Pancreas (tissue), 10 donors: Measurements from ENCODE around the gene RAB3IL1. TPM values are rescaled to one million over a fixed set of nuclear protein-coding genes. Genes with fewer than 3 reads are reported as not detected.
A peak's percentile ranks its signal among the peaks of the same experiment; 100 is the strongest.
"Not testable (repeated sequence)": the region's sequence is repeated elsewhere in the genome, so short reads cannot be mapped to it uniquely, and the experiment has no call there.

Experiments used
- ATAC-seq, 4 donors: fragments of 200-7000 bp; cut with Tn5 transposase; one replicate each; pipeline versions ENCODE4 v1.8.0 to v1.9.1; 2020; ENCODE audit warnings: mild to moderate bottlenecking in 4 of 4, moderate library complexity in 4 of 4
- DNase-seq, 6 donors: peaks; one replicate each; pipeline ENCODE4 v3.0.0-alpha.2; 2020
- FAIRE-seq: peaks from 2 replicates; lab custom pipeline; 2012; peaks lifted over from hg19 to GRCh38; lab: Jason Lieb, UNC
- H3K27ac ChIP-seq, 4 donors: fragments of 200-600 bp; sonication (generic); 1 replicate in 3 of 4; 2 replicates in 1 of 4; pipeline versions ENCODE4 v1.5.0 to v1.8.0; 2020
- H3K27me3 ChIP-seq, 4 donors: fragments of 200-600 bp; one replicate each; pipeline ENCODE4 v1.8.0; 2021
- H3K36me3 ChIP-seq, 3 donors: fragments of 200-600 bp; sonication (generic) in 1 of 3; one replicate each; pipeline versions ENCODE4 v1.5.0 to v1.8.0; 2020 to 2021
- H3K4me1 ChIP-seq, 3 donors: fragments of 200-600 bp; one replicate each; pipeline ENCODE4 v1.8.0; 2021
- H3K4me3 ChIP-seq, 4 donors: fragments of 200-600 bp; sonication (generic) in 2 of 4; one replicate each; pipeline versions ENCODE4 v1.5.0 to v1.8.0; 2020 to 2021
- H3K9me3 ChIP-seq, 4 donors: fragments of 200-600 bp; one replicate each; pipeline ENCODE4 v1.8.0; 2021
- CTCF ChIP-seq, 4 donors: fragments of 200-600 bp; sonication (generic) in 3 of 4; IDR thresholded peaks; one replicate each; pipeline versions ENCODE4 v1.5.0 to v1.8.0; 2021; ENCODE audit warnings: antibody characterized with exemption in 4 of 4
- WGBS, 2 donors: extraction: QIAGEN DNeasy Blood & Tissue Kit; methylation state at CpG; one replicate each; pipeline ENCODE4 v1.1.7; 2013; 5-methylcytosine and 5-hydroxymethylcytosine counted together
- intact Hi-C, 3 donors: fragments of 100-400 bp; cut with DNase I; formaldehyde crosslinking; loops; one replicate each; pipeline versions ENCODE4 v1.11.1 to v1.14.2; 2022
- polyA plus RNA-seq, 2 donors: library from polyadenylated mRNA; stranded (reverse); fragments of 200-250 nt; gene quantifications; one replicate each; pipeline ENCODE4 v1.2.3, GENCODE V29; 2013
- total RNA-seq, 6 donors: library from RNA; stranded (reverse); fragmentation: NEBNext Ultra II Directional in 4 of 6; extraction: Animal tissue kit (Norgen Biotek cat#: 25700) in 4 of 6; gene quantifications; one replicate each; pipeline versions ENCODE4 v1.2.1 to v1.2.4, GENCODE V29; 2021 to 2023
- donor health status: healthy with polysubstance abuse.
- donor health status: DM: no; HTN: no; CAD: no; lungs with moderate emphysema.
- donor health status: DM: no; HTN: no; CAD: no.
- donor health status: control.
- donor health status: control.
- donor health status: Bipolar disorder and iron deficiency.
- donor health status: DM: yes; HTN: yes; CAD: no.
- donor health status: DM: no; HTN: no; CAD: no.
- donor health status: DM: no; HTN: no; CAD: no.
- donor health status: DM: yes; HTN: yes; CAD: no.

The RAB3IL1 gene
- total and polyA plus RNA-seq, 8 donors, result 1.9 to 5.6 (median 3.2) TPM

- no peak for TF ChIP-seq CTCF (IDR thresholded peaks at IDR 0.05)
- H3K27me3 ChIP-seq, result no peaks in the 10 kb centered on the region
- WGBS, 2 donors, result 94% methylated on average over 9 of the region's 9 CpGs
- H3K36me3 ChIP-seq, result no peaks in the 10 kb centered on the region
- peaks cover 0 to 7% (median 2%) of the 10 kb centered on the region in 3 donors for H3K4me1 ChIP-seq
- no peaks in the 10 kb centered on the region for H3K9me3 ChIP-seq
- H3K27ac ChIP-seq, result peak overlapping the region in 2 of 4 donors; percentile 39 to 44
- no peak overlapping the region for H3K4me3 ChIP-seq
- no peak for ATAC-seq
- intact Hi-C loops, result loop anchor here in 2 of 3 donors (10.0 kb wide), 2 partner anchors 101 to 149 kb away; no protein-coding TSS in a partner anchor
- DNase-seq, result no peak
- no peak for FAIRE-seq
Measured at GRCh38 chr11:61954106-61954850, 36.9 kb upstream of the RAB3IL1 start.

GRCh38 chr11:61953632-61954031, 36.3 kb upstream of the RAB3IL1 start:
- not testable (repeated sequence) for H3K27me3 ChIP-seq, ATAC-seq, DNase-seq, FAIRE-seq, H3K27ac ChIP-seq, H3K4me3 ChIP-seq, H3K36me3 ChIP-seq, H3K9me3 ChIP-seq
- intact Hi-C loops, result loop anchor here in 2 of 3 donors (10.0 kb wide), 2 partner anchors 101 to 149 kb away; no protein-coding TSS in a partner anchor
- 87 to 92% methylated on average over 5 of the region's 5 CpGs for WGBS, 2 donors
- H3K4me1 ChIP-seq, result peaks cover 3 to 13% (median 9%) of the 10 kb centered on the region in 3 donors

GRCh38 chr11:61952882-61953281, 35.5 kb upstream of the RAB3IL1 start:
- peaks cover 11 to 16% (median 16%) of the 10 kb centered on the region in 3 donors for H3K4me1 ChIP-seq
- DNase-seq, result no peak
- no peaks in the 10 kb centered on the region for H3K27me3 ChIP-seq
- no peak for ATAC-seq
- H3K4me3 ChIP-seq, result no peak overlapping the region
- WGBS, 2 donors, result 69 to 71% methylated on average over 3 of the region's 3 CpGs
- no peaks in the 10 kb centered on the region for H3K36me3 ChIP-seq
- intact Hi-C loops, result loop anchor here in 2 of 3 donors (10.0 kb wide), 2 partner anchors 102 to 148 kb away; no protein-coding TSS in a partner anchor
- no peak for TF ChIP-seq CTCF (IDR thresholded peaks at IDR 0.05)
- no peak overlapping the region for H3K27ac ChIP-seq
- FAIRE-seq, result no peak
- H3K9me3 ChIP-seq, result no peaks in the 10 kb centered on the region

GRCh38 chr11:61951484-61952135, 34.2 kb upstream of the RAB3IL1 start:
- ATAC-seq (no peak), FAIRE-seq (no peak), DNase-seq (peak in 1 of 6 donors; percentile 20)
- WGBS, 2 donors, result 89% methylated on average over 11 of the region's 11 CpGs
- Histone ChIP-seq H3K27me3 (no peaks in the 10 kb centered on the region), H3K27ac (no peak overlapping the region), H3K4me1 (peaks cover 16 to 18% (median 17%) of the 10 kb centered on the region in 3 donors), H3K9me3 (no peaks in the 10 kb centered on the region), H3K4me3 (no peak overlapping the region), H3K36me3 (no peaks in the 10 kb centered on the region)
- intact Hi-C loops, result loop anchor here in 2 of 3 donors (10.0 kb wide), 2 partner anchors 103 to 147 kb away; no protein-coding TSS in a partner anchor
- TF ChIP-seq CTCF (IDR thresholded peaks at IDR 0.05), result no peak

GRCh38 chr11:61950035-61950547, 32.7 kb upstream of the RAB3IL1 start, which contains the start of gene BEST1:
TSS of gene BEST1 (plus strand) at chr11:61950351. CDS start at chr11:61951807, 1,456 bp downstream.
- FAIRE-seq, result no peak
- Histone ChIP-seq H3K27ac (peak within 1 kb of the TSS in 2 of 4 donors; percentile 37 to 47), H3K27me3 (no peaks in the 10 kb centered on the region), H3K9me3 (no peaks in the 10 kb centered on the region), H3K4me3 (no peak within 1 kb of the TSS), H3K36me3 (no peaks in the 10 kb centered on the region), H3K4me1 (peaks cover 11 to 18% (median 17%) of the 10 kb centered on the region in 3 donors)
- no peak for ATAC-seq
- intact Hi-C loops, result loop anchor here in 2 of 3 donors (10.0 kb wide), 2 partner anchors 105 to 145 kb away; no protein-coding TSS in a partner anchor
- DNase-seq, result peak in 1 of 6 donors; percentile 32
- TF ChIP-seq CTCF (IDR thresholded peaks at IDR 0.05), result no peak
- 87% methylated on average over 8 of the region's 8 CpGs for WGBS, 2 donors
